Astrocyte (in vitro differentiated cells and primary cell): ENCODE results near the gene UQCC5.

Source experiments
- CTCF ChIP-seq: IDR thresholded peaks from 2 replicates; pipeline ENCODE4 v1.5.1; 2011; ENCODE audit warnings: low read depth, mild to moderate bottlenecking, inconsistent platforms, low read length, moderate library complexity; ENCODE audit not compliant: insufficient read depth
- EZH2 ChIP-seq: IDR thresholded peaks from 2 replicates; pipeline ENCODE4 v1.6.1; 2012; ENCODE audit warnings: mild to moderate bottlenecking, low read length, inconsistent platforms; ENCODE audit not compliant: insufficient read depth

DNA sequence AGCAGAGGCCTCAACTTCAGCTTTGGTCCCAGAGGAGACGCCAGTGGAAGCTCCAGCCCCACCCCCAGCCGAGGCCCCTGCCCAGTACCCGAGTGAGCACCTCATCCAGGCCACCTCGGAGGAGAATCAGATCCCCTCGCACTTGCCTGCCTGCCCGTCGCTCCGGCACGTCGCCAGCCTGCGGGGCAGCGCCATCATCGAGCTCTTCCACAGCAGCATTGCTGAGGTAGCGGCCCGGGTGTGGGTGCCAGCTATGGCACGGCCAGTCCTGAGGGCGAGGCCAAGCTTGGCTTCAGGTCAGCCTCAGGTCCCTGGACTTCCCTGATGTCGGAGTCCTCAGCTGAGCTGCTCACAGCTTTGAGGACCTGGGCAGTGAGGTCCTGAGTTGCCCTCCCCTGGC lies 47.0 kb upstream of the UQCC5 start:
- TF ChIP-seq CTCF (no peak), EZH2 (no peak)
